Left ventricle myocardium inferior (tissue), 1 donor: Measurements from ENCODE around the gene NKAIN1. TPM values are rescaled to one million over a fixed set of nuclear protein-coding genes. Genes with fewer than 3 reads are reported as not detected.

ENCODE experiments used
- DNase-seq: peaks from one replicate; pipeline ENCODE4 v3.0.0-alpha.2; 2020
- H3K27ac ChIP-seq: fragments of 200-600 bp; replicated peaks from 2 replicates; pipeline ENCODE4 v1.8.0; 2021
- H3K27me3 ChIP-seq: fragments of 200-600 bp; 2 replicates; pipeline ENCODE4 v1.8.0; 2021; ENCODE audit warnings: low read depth
- H3K36me3 ChIP-seq: fragments of 200-600 bp; 2 replicates; pipeline ENCODE4 v1.8.0; 2021
- H3K4me1 ChIP-seq: fragments of 200-600 bp; 2 replicates; pipeline ENCODE4 v1.8.0; 2021
- H3K4me3 ChIP-seq: fragments of 200-600 bp; 2 replicates; pipeline ENCODE4 v1.8.0; 2021; ENCODE audit warnings: mild to moderate bottlenecking, moderate library complexity
- H3K9me3 ChIP-seq: fragments of 200-600 bp; replicated peaks from 2 replicates; pipeline ENCODE4 v1.8.0; 2021
- CTCF ChIP-seq: fragments of 200-600 bp; IDR thresholded peaks from 2 replicates; pipeline ENCODE4 v1.8.0; 2021; ENCODE audit warnings: antibody characterized with exemption, mild to moderate bottlenecking, borderline replicate concordance
- intact Hi-C: fragments of 100-400 bp; cut with micrococcal nuclease; formaldehyde crosslinking; loops from one replicate; pipeline ENCODE4 v1.11.0; 2022
- total RNA-seq: library from RNA; stranded (reverse); fragmentation: NEBNext Ultra II Directional; extraction: Animal tissue kit (Norgen Biotek cat#: 25700); gene quantifications from one replicate; pipeline ENCODE4 v1.2.1, GENCODE V29; 2021
- donor health status: DM: no; HTN: yes; CAD: no; lungs with severe emphysema.

The NKAIN1 gene
- total RNA-seq, 1 donor from 2014 or later: 0.19 TPM

GRCh38 chr1:31189696-31190674 lies 49.7 kb downstream of the NKAIN1 start:
- no peak for DNase-seq
- Histone ChIP-seq H3K27me3 (peaks cover 25% of the 10 kb centered on the region), H3K27ac (no peak overlapping the region), H3K4me1 (no peaks in the 10 kb centered on the region), H3K9me3 (no peaks in the 10 kb centered on the region), H3K36me3 (no peaks in the 10 kb centered on the region), H3K4me3 (no peak overlapping the region)
- no peak for TF ChIP-seq CTCF
- intact Hi-C loops: loop anchor here (5.0 to 10.0 kb wide), 2 partner anchors 145 to 232 kb away; no protein-coding TSS in a partner anchor

GRCh38 chr1:31183927-31184554 lies 55.6 kb downstream of the NKAIN1 start:
- Histone ChIP-seq H3K4me1 (peaks cover 15% of the 10 kb centered on the region), H3K36me3 (no peaks in the 10 kb centered on the region), H3K4me3 (no peak overlapping the region), H3K27me3 (peaks cover 58% of the 10 kb centered on the region), H3K27ac (no peak overlapping the region), H3K9me3 (no peaks in the 10 kb centered on the region)
- TF ChIP-seq CTCF: peak; percentile 85
- intact Hi-C loops: loop anchor here (10.0 kb wide), 1 partner anchor 151 kb away; no protein-coding TSS in a partner anchor
- DNase-seq: no peak

GRCh38 chr1:31183126-31183525 lies 56.6 kb downstream of the NKAIN1 start:
- no peak for DNase-seq
- Histone ChIP-seq H3K36me3 (no peaks in the 10 kb centered on the region), H3K4me3 (no peak overlapping the region), H3K4me1 (peaks cover 15% of the 10 kb centered on the region), H3K27me3 (peaks cover 52% of the 10 kb centered on the region), H3K9me3 (no peaks in the 10 kb centered on the region), H3K27ac (no peak overlapping the region)
- no peak for TF ChIP-seq CTCF
- intact Hi-C loops: loop anchor here (10.0 kb wide), 1 partner anchor 152 kb away; no protein-coding TSS in a partner anchor

DNA sequence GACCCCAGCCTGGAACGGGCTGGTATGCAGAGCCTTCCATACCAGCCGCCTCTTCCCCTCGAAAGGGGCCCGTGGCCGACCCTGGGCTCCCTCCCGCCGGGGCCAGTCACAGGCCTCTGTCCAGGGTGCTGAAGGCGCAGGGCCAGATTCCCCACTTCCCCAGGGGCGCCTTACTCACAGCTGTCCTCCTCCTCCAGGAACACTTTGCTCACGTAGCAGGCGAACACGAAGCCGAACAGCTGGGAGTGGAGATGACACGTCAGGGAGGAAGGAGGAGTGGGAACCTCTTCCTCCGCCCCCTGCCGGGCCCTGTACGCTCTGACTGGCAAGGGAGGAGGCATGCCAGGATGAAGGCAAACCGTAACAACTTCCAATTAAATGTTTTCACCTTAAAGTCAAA lies 57.3 kb downstream of the NKAIN1 start:
- TF ChIP-seq CTCF: peak; percentile 37
- Histone ChIP-seq H3K4me3 (peak overlapping the region; percentile 51), H3K9me3 (no peaks in the 10 kb centered on the region), H3K27ac (no peak overlapping the region), H3K4me1 (peaks cover 15% of the 10 kb centered on the region), H3K36me3 (no peaks in the 10 kb centered on the region), H3K27me3 (peaks cover 46% of the 10 kb centered on the region)
- DNase-seq: peak; percentile 82
- intact Hi-C loops: loop anchor here (10.0 kb wide), 1 partner anchor 152 kb away; no protein-coding TSS in a partner anchor

GRCh38 chr1:31181515-31182343 lies 58.0 kb downstream of the NKAIN1 start:
- peak; percentile 59 for DNase-seq
- H3K4me3 ChIP-seq: peak overlapping the region; percentile 51
- no peaks in the 10 kb centered on the region for H3K9me3 ChIP-seq
- H3K4me1 ChIP-seq: peaks cover 15% of the 10 kb centered on the region
- H3K36me3 ChIP-seq: no peaks in the 10 kb centered on the region
- intact Hi-C loops: loop anchor here (10.0 kb wide), 1 partner anchor 153 kb away; no protein-coding TSS in a partner anchor
- peak; percentile 80 for TF ChIP-seq CTCF
- peaks cover 40% of the 10 kb centered on the region for H3K27me3 ChIP-seq
- peak overlapping the region; percentile 4 for H3K27ac ChIP-seq
